Erythroblast (primary cell): Measurements from ENCODE around the gene LMCD1.

Experiments
- DNase-seq, 2 experiments: peaks; one replicate each; lab custom pipeline; 2025; lab: John Stamatoyannopoulos, UW
- GATA1 ChIP-seq: IDR thresholded peaks from 2 replicates; pipeline ENCODE4 v1.6.1; 2011; ENCODE audit warnings: low read depth, mild to moderate bottlenecking, control low read depth, low read length, moderate library complexity
- POLR2A ChIP-seq: IDR thresholded peaks from 2 replicates; pipeline ENCODE4 v1.6.1; 2011; ENCODE audit warnings: mild to moderate bottlenecking, low read length

LMCD1 gene

GRCh38 chr3:8472549-8472948, 29.1 kb upstream of the LMCD1 start:
- no peak for DNase-seq
- no peak for TF ChIP-seq POLR2A
- no peak for TF ChIP-seq GATA1

- TF ChIP-seq POLR2A (no peak), GATA1 (no peak)
- DNase-seq = no peak
Observed at GRCh38 chr3:8473029-8473428, 28.6 kb upstream of the LMCD1 start.

GRCh38 chr3:8473990-8474389, 27.6 kb upstream of the LMCD1 start:
- DNase-seq = no peak
- TF ChIP-seq GATA1 = no peak
- TF ChIP-seq POLR2A = no peak

- TF ChIP-seq POLR2A (no peak), GATA1 (no peak)
- DNase-seq = no peak
Observed at GRCh38 chr3:8474991-8475390, 26.6 kb upstream of the LMCD1 start.

- no peak for TF ChIP-seq POLR2A
- no peak for TF ChIP-seq GATA1
- no peak for DNase-seq
Observed at GRCh38 chr3:8480699-8481098, 20.9 kb upstream of the LMCD1 start.

GRCh38 chr3:8481380-8481779, 20.2 kb upstream of the LMCD1 start:
- TF ChIP-seq POLR2A (no peak), GATA1 (no peak)
- DNase-seq = no peak

GRCh38 chr3:8482263-8482662, 19.4 kb upstream of the LMCD1 start:
- TF ChIP-seq POLR2A (no peak), GATA1 (no peak)
- DNase-seq = no peak

GRCh38 chr3:8482960-8483665, 18.5 kb upstream of the LMCD1 start:
- no peak for DNase-seq
- TF ChIP-seq POLR2A = no peak
- TF ChIP-seq GATA1 = no peak

GRCh38 chr3:8484409-8485140, 17.0 kb upstream of the LMCD1 start:
- TF ChIP-seq POLR2A (no peak), GATA1 (no peak)
- no peak for DNase-seq

- TF ChIP-seq GATA1 = no peak
- no peak for TF ChIP-seq POLR2A
- no peak for DNase-seq
Observed at GRCh38 chr3:8485141-8485870, 16.3 kb upstream of the LMCD1 start.

GRCh38 chr3:8485943-8486342, 15.7 kb upstream of the LMCD1 start:
- DNase-seq = no peak
- no peak for TF ChIP-seq POLR2A
- TF ChIP-seq GATA1 = no peak

- TF ChIP-seq POLR2A (no peak), GATA1 (no peak)
- no peak for DNase-seq
Observed at GRCh38 chr3:8486434-8486833, 15.2 kb upstream of the LMCD1 start.

GRCh38 chr3:8486936-8487335, 14.7 kb upstream of the LMCD1 start:
- TF ChIP-seq GATA1 (no peak), POLR2A (no peak)
- no peak for DNase-seq

- no peak for TF ChIP-seq GATA1
- no peak for TF ChIP-seq POLR2A
- DNase-seq = no peak
Observed at GRCh38 chr3:8488411-8488810, 13.2 kb upstream of the LMCD1 start.

GRCh38 chr3:8488877-8489276, 12.7 kb upstream of the LMCD1 start:
- TF ChIP-seq POLR2A (no peak), GATA1 (no peak)

More at GRCh38 chr3:8488877-8489276, 12.7 kb upstream of the LMCD1 start:
- DNase-seq = no peak
